ENCODE data around the gene GTF3C5.

DNA sequence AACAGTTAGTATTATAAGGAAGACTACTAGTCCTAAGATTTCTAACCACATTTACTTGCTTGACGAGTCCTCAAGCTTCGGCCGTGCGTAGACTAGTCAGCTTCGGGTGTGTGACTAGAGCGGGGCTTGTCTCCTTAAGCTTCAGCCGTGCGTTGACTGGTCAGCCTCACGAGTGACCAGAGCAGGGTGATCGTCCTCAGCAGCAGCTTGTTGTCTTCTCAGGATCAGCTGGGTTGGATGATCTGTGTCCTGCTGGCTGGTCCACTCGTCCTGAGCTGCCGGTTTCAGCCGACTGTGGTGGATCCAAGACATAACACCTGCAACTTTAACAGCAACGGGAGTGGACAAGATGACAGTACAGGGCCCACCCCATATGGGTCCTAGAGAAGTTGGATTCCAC is 47.7 kb downstream of the GTF3C5 start:
- TF ChIP-seq, protein P1, sequence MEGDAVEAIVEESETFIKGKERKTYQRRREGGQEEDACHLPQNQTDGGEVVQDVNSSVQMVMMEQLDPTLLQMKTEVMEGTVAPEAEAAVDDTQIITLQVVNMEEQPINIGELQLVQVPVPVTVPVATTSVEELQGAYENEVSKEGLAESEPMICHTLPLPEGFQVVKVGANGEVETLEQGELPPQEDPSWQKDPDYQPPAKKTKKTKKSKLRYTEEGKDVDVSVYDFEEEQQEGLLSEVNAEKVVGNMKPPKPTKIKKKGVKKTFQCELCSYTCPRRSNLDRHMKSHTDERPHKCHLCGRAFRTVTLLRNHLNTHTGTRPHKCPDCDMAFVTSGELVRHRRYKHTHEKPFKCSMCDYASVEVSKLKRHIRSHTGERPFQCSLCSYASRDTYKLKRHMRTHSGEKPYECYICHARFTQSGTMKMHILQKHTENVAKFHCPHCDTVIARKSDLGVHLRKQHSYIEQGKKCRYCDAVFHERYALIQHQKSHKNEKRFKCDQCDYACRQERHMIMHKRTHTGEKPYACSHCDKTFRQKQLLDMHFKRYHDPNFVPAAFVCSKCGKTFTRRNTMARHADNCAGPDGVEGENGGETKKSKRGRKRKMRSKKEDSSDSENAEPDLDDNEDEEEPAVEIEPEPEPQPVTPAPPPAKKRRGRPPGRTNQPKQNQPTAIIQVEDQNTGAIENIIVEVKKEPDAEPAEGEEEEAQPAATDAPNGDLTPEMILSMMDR (IDR thresholded peaks at IDR 0.05; ENCODE audit: poor library complexity) = no peak
- no peak for TF ChIP-seq EZH2 (IDR thresholded peaks at IDR 0.05; ENCODE audit: borderline replicate concordance)
- TF ChIP-seq EZH2phosphoT487 (IDR thresholded peaks at IDR 0.05; ENCODE audit: low read depth, severe bottlenecking, unreplicated experiment) = no peak

Data from hepatocyte (in vitro differentiated cells).